K562 (cell line): ENCODE data around the gene FBXW7. TPM values are rescaled to one million over a fixed set of nuclear protein-coding genes. Genes with fewer than 3 reads are reported as not detected.

Source experiments
- ATAC-seq: fragments of 200-7000 bp; cut with Tn5 transposase; 3 replicates; pipeline ENCODE4 v1.9.1; 2020; ENCODE audit warnings: moderate library complexity
- BruUV-seq: library from RNA; stranded (reverse); fragments of 400-500 nt; replicated peaks from 2 replicates; lab custom pipeline; 2021; lab: Mats Ljungman, UMichigan
- CTCF ChIA-PET: fragments of 300-600 bp; formaldehyde crosslinking; extraction: SDS; loops from one replicate; lab custom pipeline; 2021; ENCODE audit warnings: low intra/inter-chr PET ratio; lab: Yijun Ruan, JAX
- POLR2A ChIA-PET: fragments of 300-600, 350-650 bp; sonication (Branson Sonifier 250); formaldehyde crosslinking; extraction: SDS; loops from one replicate; lab custom pipeline; 2021; ENCODE audit warnings: antibody characterized with exemption, inconsistent platforms; lab: Yijun Ruan, JAX
- DNase-seq, 4 experiments: peaks; one replicate each; pipeline versions ENCODE4 v3.0.0 to v3.0.0-alpha.2; 2011 to 2018; ENCODE audit warnings: low spot score in 3 of 4, mixed read lengths in 3 of 4; ENCODE audit errors: extremely low read depth in 1 of 4
- FAIRE-seq: peaks from 2 replicates; lab custom pipeline; 2011; peaks lifted over from hg19 to GRCh38; lab: Jason Lieb, UNC
- H2AFZ ChIP-seq: 2 replicates; pipeline ENCODE4 v1.6.0; 2011; ENCODE audit warnings: low read depth, low read length, control low read depth, inconsistent platforms
- H3K27ac ChIP-seq: fragments of 200-600 bp; 3 replicates; pipeline ENCODE4 v1.8.0; 2011; ENCODE audit warnings: low read depth, mild to moderate bottlenecking, control low read depth, inconsistent platforms, low read length, moderate library complexity, mixed read lengths; ENCODE audit errors: extremely low read depth
- H3K27me3 ChIP-seq, 2 experiments: fragments of 300-600 bp in 1 of 2; 2 replicates in 1 of 2; 3 replicates in 1 of 2; pipeline versions ENCODE4 v1.6.0 to v1.8.0; 2011; ENCODE audit warnings: inconsistent platforms in 2 of 2, low read length in 2 of 2, mild to moderate bottlenecking in 1 of 2, mixed read lengths in 1 of 2, moderate library complexity in 1 of 2; ENCODE audit not compliant: control insufficient read depth in 2 of 2, insufficient read depth in 2 of 2
- H3K36me3 ChIP-seq: fragments of 300-600 bp; 3 replicates; pipeline ENCODE4 v1.8.0; 2011; ENCODE audit warnings: mild to moderate bottlenecking, low read length, inconsistent platforms; ENCODE audit not compliant: control insufficient read depth, insufficient read depth
- H3K4me1 ChIP-seq, 2 experiments: fragments of 200-600 bp in 1 of 2; replicated peaks in 1 of 2; 2 replicates in 1 of 2; 3 replicates in 1 of 2; pipeline versions ENCODE4 v1.5.1 to v1.8.0; 2011; ENCODE audit warnings: inconsistent platforms in 2 of 2, low read length in 2 of 2, mild to moderate bottlenecking in 1 of 2, mixed read lengths in 1 of 2, moderate library complexity in 1 of 2; ENCODE audit not compliant: control insufficient read depth in 2 of 2, insufficient read depth in 2 of 2
- H3K4me2 ChIP-seq: 2 replicates; pipeline ENCODE4 v1.6.1; 2011; ENCODE audit warnings: low read length, control low read depth, inconsistent platforms, mixed read lengths; ENCODE audit not compliant: insufficient read depth
- H3K4me3 ChIP-seq: fragments of 200-600 bp; sonication (generic), shearing (Covaris generic); 2 replicates; pipeline ENCODE4 v1.5.1; 2016; ENCODE audit warnings: control low read depth, inconsistent platforms
- H3K79me2 ChIP-seq: fragments of 200-600 bp; 3 replicates; pipeline ENCODE4 v1.8.0; 2011; ENCODE audit warnings: low read length, inconsistent platforms; ENCODE audit not compliant: control insufficient read depth, insufficient read depth
- H3K9ac ChIP-seq, 2 experiments: 2 replicates each; pipeline versions ENCODE4 v1.6.0 to v1.6.1; 2011; ENCODE audit warnings: low read depth in 2 of 2, low read length in 2 of 2, control low read depth in 1 of 2, inconsistent platforms in 1 of 2, mild to moderate bottlenecking in 1 of 2, mixed read lengths in 1 of 2; ENCODE audit not compliant: insufficient read depth in 1 of 2
- H3K9me1 ChIP-seq: one replicate; pipeline ENCODE4 v1.6.0; 2011; ENCODE audit warnings: inconsistent platforms, mild to moderate bottlenecking, low read length, moderate library complexity; ENCODE audit not compliant: control insufficient read depth, insufficient read depth
- H3K9me3 ChIP-seq: replicated peaks from 2 replicates; pipeline ENCODE4 v1.5.1; 2011; ENCODE audit warnings: low read depth, low read length, inconsistent platforms; ENCODE audit not compliant: control insufficient read depth, insufficient read depth
- H4K20me1 ChIP-seq: replicated peaks from 2 replicates; pipeline ENCODE4 v1.6.1; 2011; ENCODE audit warnings: low read length, inconsistent platforms, mixed read lengths; ENCODE audit not compliant: control insufficient read depth, insufficient read depth
- RAD21 ChIP-seq, 2 experiments: fragments of 250-450 bp in 1 of 2; fragments of 450-650 bp in 1 of 2; sonication (Bioruptor Pico) in 1 of 2; formaldehyde crosslinking in 1 of 2; IDR thresholded peaks in 1 of 2; conservative IDR thresholded peaks in 1 of 2; 2 replicates each; pipeline versions ENCODE4 v1.4.0 to v1.8.0; 2020 to 2022; ENCODE audit warnings: mild to moderate bottlenecking in 2 of 2, moderate library complexity in 1 of 2
- RBM17 ChIP-seq: fragments of 200-400 bp; formaldehyde crosslinking; IDR thresholded peaks from 2 replicates; pipeline ENCODE4 v1.6.1; 2017; ENCODE audit warnings: low read depth, mild to moderate bottlenecking, low read length, borderline replicate concordance
- TCF7 ChIP-seq: sonication (generic); IDR thresholded peaks from 2 replicates; pipeline ENCODE4 v1.6.1; 2016; ENCODE audit warnings: antibody characterized with exemption, borderline replicate concordance
- WGBS: fragments of 100-300 bp; shearing (Covaris generic); methylation state at CpG from one replicate; pipeline ENCODE4 v1.1.6; 2016; ENCODE audit warnings: low coverage, mixed read lengths; ENCODE audit not compliant: insufficient coverage; ENCODE audit errors: missing lambda C conversion rate; 5-methylcytosine and 5-hydroxymethylcytosine counted together
- in situ Hi-C: fragments of 300-500 bp; cut with MboI; formaldehyde crosslinking; loops from 4 replicates; pipeline ENCODE4 v1.15.0; 2018; ENCODE audit warnings: inconsistent platforms, mixed read lengths
- intact Hi-C: fragments of 100-400 bp; cut with micrococcal nuclease; formaldehyde crosslinking; loops from 2 replicates; pipeline ENCODE4 v1.14.2; 2022
- polyA plus RNA-seq, 8 experiments: library from polyadenylated mRNA; depleted of rRNA in 4 of 8; stranded (reverse) in 5 of 8; unstranded in 3 of 8; fragments of >200 nt; fragmentation: Nextera tagmentation in 2 of 8; fragmentation: Illumina TruSeq in 1 of 8; extraction: Ambion mirVana in 2 of 8; extraction: Trizol in 1 of 8; gene quantifications; 2 replicates each; pipeline versions ENCODE4 v1.2.1 to v1.2.3, GENCODE V29; 2011 to 2014; ENCODE audit warnings: inconsistent platforms in 1 of 8, missing spikeins in 1 of 8
- total RNA-seq, 7 experiments: library from RNA; depleted of rRNA in 6 of 7; stranded (reverse); fragments of >200 nt in 6 of 7; fragmentation: Illumina TruSeq in 2 of 7; extraction: Trizol in 2 of 7; gene quantifications; 2 replicates each; pipeline versions ENCODE4 v1.2.1 to v1.2.3, GENCODE V29; 2011 to 2021; ENCODE audit warnings: low replicate concordance in 1 of 7
- TF ChIP-seq, protein P1 (sequence below), 3 experiments: IDR thresholded peaks in 2 of 3; conservative IDR thresholded peaks in 1 of 3; 2 replicates each; pipeline ENCODE4 v1.5.1; 2011 to 2012; ENCODE audit warnings: low read length in 3 of 3, mild to moderate bottlenecking in 3 of 3, control low read depth in 2 of 3, improper control_type of control experiment in 1 of 3, inconsistent platforms in 1 of 3, low read depth in 1 of 3, mixed read lengths in 1 of 3, moderate library complexity in 1 of 3; ENCODE audit not compliant: insufficient read depth in 2 of 3
- TF ChIP-seq, protein P2 (sequence below): fragments of 450-650 bp; formaldehyde crosslinking; IDR thresholded peaks from 2 replicates; pipeline ENCODE4 v1.4.0; 2022; ENCODE audit warnings: mild to moderate bottlenecking, moderate library complexity
- TF ChIP-seq, protein P3 (sequence below), 2 experiments: fragments of 450-650 bp; formaldehyde crosslinking in 1 of 2; IDR thresholded peaks; 2 replicates each; pipeline versions ENCODE4 v1.4.0 to v1.6.1; 2014 to 2020; ENCODE audit warnings: mild to moderate bottlenecking in 2 of 2, borderline replicate concordance in 1 of 2, low read depth in 1 of 2
- TF ChIP-seq, protein P4 (sequence below): fragments of 450-650 bp; formaldehyde crosslinking; IDR thresholded peaks from 2 replicates; pipeline ENCODE4 v1.4.0; 2020; ENCODE audit warnings: mild to moderate bottlenecking, moderate library complexity

Gene FBXW7
- total and polyA plus RNA-seq, 9 of the 15 experiments (the other 6 are each of a cell fraction or from before 2014, with no cell fraction given) = 6.8 to 44.2 (median 16.4) TPM

DNA sequence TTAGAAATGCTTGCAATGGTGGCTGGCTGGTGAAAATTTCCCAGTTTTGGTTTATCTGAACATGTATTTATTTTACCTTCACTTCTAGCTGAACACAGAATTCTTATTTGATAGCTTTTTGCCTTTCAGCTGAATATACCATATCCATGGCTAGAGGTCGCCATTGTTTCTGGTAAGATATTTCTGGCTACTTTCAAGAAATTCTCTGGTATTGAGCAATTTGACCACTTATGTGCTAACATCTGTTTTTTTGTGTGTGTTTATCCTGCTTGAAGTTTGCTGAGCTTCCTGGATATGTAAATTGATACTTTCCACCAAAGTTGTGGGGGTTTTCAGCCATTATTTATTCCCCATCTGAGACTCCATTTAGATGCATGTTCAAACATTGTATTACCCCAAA lies 75.4 kb downstream of the FBXW7 start:
- DNase-seq (peak in 1 of 4 experiments; percentile 15), FAIRE-seq (no peak), ATAC-seq (peak; percentile 60)
- intact Hi-C loops = loop anchor here (5.0 to 10.0 kb wide), 2 partner anchors 37 to 664 kb away; no protein-coding TSS in a partner anchor
- Histone ChIP-seq H3K36me3 (no peaks in the 10 kb centered on the region), H3K4me3 (no peak overlapping the region), H3K27me3 (no peaks in the 10 kb centered on the region), H4K20me1 (0 out of 2 replicates have a peak, but pooled peaks cover 2% of the 10 kb centered on the region), H3K9ac (no peak overlapping the region), H3K4me1 (no peaks in the 10 kb centered on the region; a peak in 4 of 5 replicates), H3K4me2 (no peak overlapping the region), H3K9me1 (no peaks in the 10 kb centered on the region), H3K27ac (no peak overlapping the region), H2AFZ (no peak overlapping the region), H3K79me2 (peaks cover 27% of the 10 kb centered on the region; the same call in 2 of the 3 replicates), H3K9me3 (no peaks in the 10 kb centered on the region)
- ChIA-PET POLR2A (interaction anchor here (0.5 kb wide), 1 partner anchor 37 kb away, joined by 3 read pairs; no protein-coding TSS in a partner anchor), CTCF (interaction anchor here (0.6 to 1.8 kb wide), 2 partner anchors 178 to 275 kb away, joined by 4 to 6 read pairs; no protein-coding TSS in a partner anchor)
- WGBS = 18% methylated on average over 1 of the region's 1 CpG
- in situ Hi-C loops = no loop called here
- no TSS peak for BruUV-seq
- TF ChIP-seq RBM17 = no peak
- TF ChIP-seq TCF7 = no peak
- peak; percentile 75 to 80 for TF ChIP-seq RAD21 (CRISPR knock-in tag; conservative IDR thresholded peaks at IDR 0.05 in 1 of 2, IDR thresholded peaks at IDR 0.05 in 1 of 2)
- TF ChIP-seq, protein P1, sequence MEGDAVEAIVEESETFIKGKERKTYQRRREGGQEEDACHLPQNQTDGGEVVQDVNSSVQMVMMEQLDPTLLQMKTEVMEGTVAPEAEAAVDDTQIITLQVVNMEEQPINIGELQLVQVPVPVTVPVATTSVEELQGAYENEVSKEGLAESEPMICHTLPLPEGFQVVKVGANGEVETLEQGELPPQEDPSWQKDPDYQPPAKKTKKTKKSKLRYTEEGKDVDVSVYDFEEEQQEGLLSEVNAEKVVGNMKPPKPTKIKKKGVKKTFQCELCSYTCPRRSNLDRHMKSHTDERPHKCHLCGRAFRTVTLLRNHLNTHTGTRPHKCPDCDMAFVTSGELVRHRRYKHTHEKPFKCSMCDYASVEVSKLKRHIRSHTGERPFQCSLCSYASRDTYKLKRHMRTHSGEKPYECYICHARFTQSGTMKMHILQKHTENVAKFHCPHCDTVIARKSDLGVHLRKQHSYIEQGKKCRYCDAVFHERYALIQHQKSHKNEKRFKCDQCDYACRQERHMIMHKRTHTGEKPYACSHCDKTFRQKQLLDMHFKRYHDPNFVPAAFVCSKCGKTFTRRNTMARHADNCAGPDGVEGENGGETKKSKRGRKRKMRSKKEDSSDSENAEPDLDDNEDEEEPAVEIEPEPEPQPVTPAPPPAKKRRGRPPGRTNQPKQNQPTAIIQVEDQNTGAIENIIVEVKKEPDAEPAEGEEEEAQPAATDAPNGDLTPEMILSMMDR (IDR thresholded peaks at IDR 0.05 in 2 of 3, conservative IDR thresholded peaks at IDR 0.05 in 1 of 3; ENCODE audit: insufficient read depth in 2 of 3, low read depth in 1 of 3, low read length in 3 of 3) = peak; percentile 7 to 55 (median 24); a peak in 2 of 6 replicates
- TF ChIP-seq, protein P2, sequence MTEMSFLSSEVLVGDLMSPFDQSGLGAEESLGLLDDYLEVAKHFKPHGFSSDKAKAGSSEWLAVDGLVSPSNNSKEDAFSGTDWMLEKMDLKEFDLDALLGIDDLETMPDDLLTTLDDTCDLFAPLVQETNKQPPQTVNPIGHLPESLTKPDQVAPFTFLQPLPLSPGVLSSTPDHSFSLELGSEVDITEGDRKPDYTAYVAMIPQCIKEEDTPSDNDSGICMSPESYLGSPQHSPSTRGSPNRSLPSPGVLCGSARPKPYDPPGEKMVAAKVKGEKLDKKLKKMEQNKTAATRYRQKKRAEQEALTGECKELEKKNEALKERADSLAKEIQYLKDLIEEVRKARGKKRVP (CRISPR knock-in tag) = 0 out of 2 replicates have a peak, but pooled peaks have one; percentile 11
- TF ChIP-seq, protein P3, sequence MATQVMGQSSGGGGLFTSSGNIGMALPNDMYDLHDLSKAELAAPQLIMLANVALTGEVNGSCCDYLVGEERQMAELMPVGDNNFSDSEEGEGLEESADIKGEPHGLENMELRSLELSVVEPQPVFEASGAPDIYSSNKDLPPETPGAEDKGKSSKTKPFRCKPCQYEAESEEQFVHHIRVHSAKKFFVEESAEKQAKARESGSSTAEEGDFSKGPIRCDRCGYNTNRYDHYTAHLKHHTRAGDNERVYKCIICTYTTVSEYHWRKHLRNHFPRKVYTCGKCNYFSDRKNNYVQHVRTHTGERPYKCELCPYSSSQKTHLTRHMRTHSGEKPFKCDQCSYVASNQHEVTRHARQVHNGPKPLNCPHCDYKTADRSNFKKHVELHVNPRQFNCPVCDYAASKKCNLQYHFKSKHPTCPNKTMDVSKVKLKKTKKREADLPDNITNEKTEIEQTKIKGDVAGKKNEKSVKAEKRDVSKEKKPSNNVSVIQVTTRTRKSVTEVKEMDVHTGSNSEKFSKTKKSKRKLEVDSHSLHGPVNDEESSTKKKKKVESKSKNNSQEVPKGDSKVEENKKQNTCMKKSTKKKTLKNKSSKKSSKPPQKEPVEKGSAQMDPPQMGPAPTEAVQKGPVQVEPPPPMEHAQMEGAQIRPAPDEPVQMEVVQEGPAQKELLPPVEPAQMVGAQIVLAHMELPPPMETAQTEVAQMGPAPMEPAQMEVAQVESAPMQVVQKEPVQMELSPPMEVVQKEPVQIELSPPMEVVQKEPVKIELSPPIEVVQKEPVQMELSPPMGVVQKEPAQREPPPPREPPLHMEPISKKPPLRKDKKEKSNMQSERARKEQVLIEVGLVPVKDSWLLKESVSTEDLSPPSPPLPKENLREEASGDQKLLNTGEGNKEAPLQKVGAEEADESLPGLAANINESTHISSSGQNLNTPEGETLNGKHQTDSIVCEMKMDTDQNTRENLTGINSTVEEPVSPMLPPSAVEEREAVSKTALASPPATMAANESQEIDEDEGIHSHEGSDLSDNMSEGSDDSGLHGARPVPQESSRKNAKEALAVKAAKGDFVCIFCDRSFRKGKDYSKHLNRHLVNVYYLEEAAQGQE (IDR thresholded peaks at IDR 0.05; ENCODE audit: borderline replicate concordance) = peak; percentile 50; the same call in 1 of the 2 replicates
- TF ChIP-seq, protein P3 (CRISPR knock-in tag; IDR thresholded peaks at IDR 0.05; ENCODE audit: low read depth) = no peak
- TF ChIP-seq, protein P4, sequence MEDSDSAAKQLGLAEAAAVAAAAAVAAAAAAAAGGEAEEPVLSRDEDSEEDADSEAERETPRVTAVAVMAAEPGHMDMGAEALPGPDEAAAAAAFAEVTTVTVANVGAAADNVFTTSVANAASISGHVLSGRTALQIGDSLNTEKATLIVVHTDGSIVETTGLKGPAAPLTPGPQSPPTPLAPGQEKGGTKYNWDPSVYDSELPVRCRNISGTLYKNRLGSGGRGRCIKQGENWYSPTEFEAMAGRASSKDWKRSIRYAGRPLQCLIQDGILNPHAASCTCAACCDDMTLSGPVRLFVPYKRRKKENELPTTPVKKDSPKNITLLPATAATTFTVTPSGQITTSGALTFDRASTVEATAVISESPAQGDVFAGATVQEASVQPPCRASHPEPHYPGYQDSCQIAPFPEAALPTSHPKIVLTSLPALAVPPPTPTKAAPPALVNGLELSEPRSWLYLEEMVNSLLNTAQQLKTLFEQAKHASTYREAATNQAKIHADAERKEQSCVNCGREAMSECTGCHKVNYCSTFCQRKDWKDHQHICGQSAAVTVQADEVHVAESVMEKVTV (CRISPR knock-in tag) = peak; percentile 31; the same call in 1 of the 2 replicates
